GM03348 (cell line): ENCODE data around the gene RHBDL3.
A peak's percentile ranks its signal among the peaks of the same experiment; 100 is the strongest.
"Not testable (repeated sequence)": the region's sequence is repeated elsewhere in the genome, so short reads cannot be mapped to it uniquely, and the experiment has no call there.

Experiments used
- DNase-seq: peaks from one replicate; pipeline ENCODE4 v3.0.0; 2012; ENCODE audit warnings: low spot score

RHBDL3 gene

GRCh38 chr17:32289471-32290070, 23.9 kb downstream of the RHBDL3 start:
- no peak for DNase-seq

DNA sequence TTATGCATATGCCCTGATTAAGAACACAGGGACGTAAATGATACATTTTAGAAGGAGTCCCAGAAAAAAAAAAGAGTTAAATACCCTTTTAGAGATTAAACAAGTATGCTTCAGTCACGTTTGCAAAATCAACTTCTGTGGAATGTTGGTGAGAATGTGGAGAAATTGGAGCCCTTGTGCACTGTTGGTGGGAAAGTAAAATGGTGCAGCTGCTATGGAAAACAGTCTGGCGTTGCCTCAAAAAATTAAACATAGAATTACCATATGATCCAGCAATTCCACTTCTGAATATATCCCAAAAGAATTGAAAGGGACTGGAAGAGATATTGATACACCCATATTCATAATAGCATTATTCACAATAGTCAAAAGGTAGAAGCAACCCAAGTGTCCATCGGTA, 26.5 kb downstream of the RHBDL3 start:
- no peak for DNase-seq

DNA sequence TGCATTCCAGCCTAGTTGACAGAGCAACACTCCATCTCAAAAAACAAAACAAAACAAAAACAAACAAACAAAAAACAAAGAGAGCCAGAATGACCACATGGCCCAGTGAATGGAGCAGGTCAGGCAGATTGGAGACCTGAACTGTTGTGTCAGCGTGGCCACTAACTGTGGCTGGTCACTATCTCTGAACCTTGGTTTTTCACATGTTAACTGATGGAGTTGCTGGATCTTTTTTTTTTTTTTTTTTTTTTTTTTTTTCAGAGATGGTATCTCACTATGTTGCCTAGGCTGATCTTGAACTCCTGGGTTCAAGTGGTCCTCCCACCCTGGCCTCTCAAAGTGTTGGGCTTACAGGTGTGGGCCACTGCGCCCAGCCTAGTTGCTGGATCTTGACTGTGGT, 31.8 kb downstream of the RHBDL3 start:
- no peak for DNase-seq

- DNase-seq, result no peak
Measured at GRCh38 chr17:32297860-32298259, 32.2 kb downstream of the RHBDL3 start.

GRCh38 chr17:32298298-32298697, 32.7 kb downstream of the RHBDL3 start:
- DNase-seq, result no peak

DNA sequence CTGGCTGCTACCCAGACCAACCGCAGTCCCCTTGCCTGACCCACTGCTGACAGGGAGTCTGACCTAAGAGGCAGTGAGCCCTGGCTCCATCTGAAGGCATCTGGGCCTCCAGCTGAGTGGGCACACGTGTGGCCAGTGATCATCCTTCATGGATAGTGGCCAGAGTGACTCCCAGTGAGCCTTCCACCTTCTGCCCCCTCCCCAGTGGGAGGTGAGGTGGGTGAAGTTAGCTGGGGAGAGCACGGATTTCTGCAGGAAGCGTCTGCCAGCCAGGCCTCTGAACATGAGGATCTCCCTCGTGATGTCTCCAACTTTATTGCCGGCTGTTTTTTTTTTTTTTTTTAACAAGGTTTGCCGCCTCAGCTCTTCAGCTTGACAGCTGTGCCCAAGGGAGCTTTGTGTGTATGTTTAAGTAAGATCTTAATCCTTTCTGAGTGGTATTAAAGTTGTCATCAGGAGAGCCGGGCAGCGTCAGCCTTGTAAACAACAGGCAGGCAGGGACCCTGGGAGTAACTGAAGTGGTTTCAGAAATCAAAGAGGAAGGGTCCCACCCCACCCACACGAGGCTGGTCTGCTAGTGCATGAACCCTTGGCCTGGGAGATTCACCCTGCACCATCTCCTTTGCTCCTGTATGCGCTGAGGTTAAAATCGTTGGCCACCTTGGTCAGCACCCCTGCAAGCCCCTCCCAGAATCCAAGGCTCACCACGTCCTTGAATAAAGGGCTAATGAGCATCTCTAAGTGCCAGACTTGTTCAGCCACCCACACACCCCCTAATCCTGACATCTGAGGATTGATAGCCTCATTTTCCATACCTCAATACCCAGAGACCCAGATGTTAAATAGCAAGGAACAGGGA, 33.3 kb downstream of the RHBDL3 start:
- no peak for DNase-seq

GRCh38 chr17:32299580-32300164, 34.0 kb downstream of the RHBDL3 start:
- no peak for DNase-seq

GRCh38 chr17:32302037-32302436, 36.4 kb downstream of the RHBDL3 start:
- no peak for DNase-seq

GRCh38 chr17:32302860-32303649, 37.4 kb downstream of the RHBDL3 start:
- no peak for DNase-seq

DNA sequence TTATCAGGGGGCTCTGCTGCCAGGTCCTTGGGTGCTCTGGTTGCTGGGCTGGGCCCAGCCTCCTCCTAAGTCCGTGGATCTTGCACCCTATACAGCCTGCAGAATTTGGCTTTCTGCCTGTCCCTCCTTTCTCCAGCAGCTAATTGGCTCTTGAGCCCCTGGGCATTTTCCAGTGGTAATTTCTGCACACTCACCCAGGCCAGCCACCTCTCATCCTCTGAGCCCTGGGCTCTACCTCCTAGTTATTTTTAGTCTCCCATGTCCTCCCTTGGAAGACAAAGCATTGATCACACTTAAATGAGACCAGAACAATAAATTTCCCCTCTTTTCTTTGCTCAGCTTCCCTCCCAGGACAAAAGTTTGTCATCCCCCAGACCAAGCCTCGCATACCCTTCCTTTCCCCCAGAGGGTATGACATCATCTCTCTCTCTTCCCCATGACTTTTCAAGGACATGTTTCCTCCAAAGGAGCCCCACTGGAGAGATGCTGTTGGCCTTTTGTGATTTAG, 38.2 kb downstream of the RHBDL3 start:
- no peak for DNase-seq

GRCh38 chr17:32305049-32305448, 39.4 kb downstream of the RHBDL3 start:
- no peak for DNase-seq

- no peak for DNase-seq
Measured at GRCh38 chr17:32307658-32308057, 42.0 kb downstream of the RHBDL3 start.

- DNase-seq, result no peak
Measured at GRCh38 chr17:32311028-32311536, 45.5 kb downstream of the RHBDL3 start.

- DNase-seq, result no peak
Measured at GRCh38 chr17:32314636-32315035, 49.0 kb downstream of the RHBDL3 start.

DNA sequence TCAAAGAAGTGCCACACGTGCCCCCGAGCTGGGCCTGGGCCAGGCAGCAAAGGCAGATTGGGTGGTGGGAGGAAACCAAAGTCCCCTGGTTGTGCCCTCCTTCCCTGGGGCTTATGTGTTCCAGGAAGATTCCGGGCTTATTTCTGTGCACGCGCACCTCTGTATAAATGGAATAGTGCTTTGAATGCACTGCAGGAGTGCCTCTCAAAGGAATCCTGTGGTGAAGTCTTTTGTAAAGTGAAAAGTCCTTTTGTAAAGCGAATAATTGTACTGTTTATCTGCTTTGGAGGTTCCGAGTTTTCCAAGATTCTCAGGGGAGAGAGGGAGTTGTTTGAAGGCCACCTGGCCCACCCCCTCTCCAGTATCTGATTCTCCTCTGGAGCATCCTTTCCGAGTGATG, 49.5 kb downstream of the RHBDL3 start:
- DNase-seq, result no peak

DNA sequence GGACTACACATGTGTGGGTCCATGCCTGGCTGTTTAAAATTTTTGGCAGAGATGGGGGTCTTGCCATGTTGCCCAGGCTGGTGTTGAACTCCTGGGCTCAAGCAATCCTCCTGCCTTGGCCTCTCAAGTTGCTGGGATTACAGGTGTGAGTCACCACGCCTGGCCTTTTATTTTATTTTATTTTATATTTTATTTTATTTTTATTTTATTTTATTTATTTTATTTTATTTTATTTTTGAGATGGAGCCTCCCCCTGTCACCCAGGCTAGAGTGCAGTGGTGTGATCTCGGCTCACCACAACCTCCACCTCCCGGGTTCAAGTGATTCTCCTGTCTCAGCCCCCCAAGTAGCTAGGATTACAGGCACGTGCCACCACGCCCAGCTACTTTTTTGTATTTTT, 51.0 kb downstream of the RHBDL3 start:
- not testable (repeated sequence) for DNase-seq

DNA sequence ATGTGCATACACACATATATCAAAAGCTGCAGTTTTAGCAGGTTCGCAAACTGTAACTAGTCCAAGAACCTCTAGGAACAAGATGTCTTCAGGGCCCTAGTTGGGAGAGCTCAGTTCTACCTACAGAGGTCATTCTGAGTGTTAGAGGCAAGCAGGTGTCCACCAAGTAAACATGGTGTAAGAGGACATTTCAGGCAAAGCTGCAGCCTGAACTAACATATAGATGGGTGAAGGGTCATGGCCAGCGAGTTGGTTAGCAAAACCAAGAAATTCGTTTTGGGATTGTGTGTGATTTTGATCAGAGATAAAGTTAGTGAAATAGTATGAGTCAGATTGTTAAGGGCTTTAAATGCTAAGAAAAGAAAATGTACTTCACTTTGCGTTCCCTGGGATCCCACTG, 51.7 kb downstream of the RHBDL3 start:
- no peak for DNase-seq

DNA sequence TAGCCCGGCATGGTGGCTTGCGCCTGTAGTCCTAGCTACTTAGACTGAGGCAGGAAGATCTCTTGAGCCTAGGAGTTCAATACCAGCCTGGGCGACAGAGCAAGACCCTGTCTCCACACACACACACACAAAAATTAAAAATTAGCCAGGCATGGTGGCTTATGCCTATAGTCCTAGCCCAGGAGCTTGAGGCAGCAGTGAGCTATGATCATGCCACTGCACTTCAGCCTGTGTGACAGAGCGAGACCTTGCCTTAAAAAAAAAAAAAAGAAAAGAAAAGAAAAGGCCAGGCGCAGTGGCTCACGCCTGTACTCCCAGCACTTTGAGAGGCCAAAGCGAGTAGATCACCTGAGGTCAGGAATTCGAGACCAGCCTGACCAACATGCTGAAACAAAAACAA, 52.4 kb downstream of the RHBDL3 start:
- no peak for DNase-seq

DNA sequence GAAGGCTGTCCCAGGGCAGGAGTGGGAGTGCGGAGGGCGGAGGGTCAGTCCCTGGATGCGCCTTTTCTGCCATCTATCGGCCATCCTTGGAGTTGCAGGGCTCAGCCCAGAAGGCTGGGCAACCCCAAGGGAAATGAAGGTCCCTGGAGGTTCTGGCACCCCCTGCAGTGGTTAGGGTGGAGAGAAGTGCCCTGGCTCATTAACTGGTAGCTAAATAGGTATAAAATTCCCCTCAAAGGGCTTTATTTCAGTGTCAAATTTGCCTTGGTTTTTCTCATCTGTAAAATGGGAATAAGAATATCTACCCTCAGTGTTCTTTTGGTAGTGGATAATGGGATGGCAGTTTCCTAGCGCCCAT, 53.9 kb downstream of the RHBDL3 start:
- DNase-seq, result peak; percentile 90

DNA sequence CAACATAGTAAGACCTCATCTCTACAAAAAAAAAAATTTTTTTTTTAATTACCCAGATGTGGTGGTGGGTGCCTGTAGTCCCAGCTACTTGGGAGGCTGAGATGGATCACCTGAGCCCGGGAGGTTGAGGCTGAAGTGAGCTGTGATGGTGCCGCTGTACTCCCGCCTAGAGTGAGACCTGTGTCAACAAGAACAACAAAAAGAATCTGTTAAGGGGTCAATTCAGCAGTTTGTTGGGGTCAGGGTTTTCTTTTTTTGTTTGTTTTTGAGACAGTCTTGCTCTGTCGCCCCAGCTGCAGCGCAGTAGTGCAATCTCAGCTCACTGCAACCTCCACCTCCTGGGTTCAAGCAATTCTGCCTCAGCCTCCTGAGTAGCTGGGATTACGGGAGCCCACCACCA, 54.4 kb downstream of the RHBDL3 start:
- not testable (repeated sequence) for DNase-seq

DNA sequence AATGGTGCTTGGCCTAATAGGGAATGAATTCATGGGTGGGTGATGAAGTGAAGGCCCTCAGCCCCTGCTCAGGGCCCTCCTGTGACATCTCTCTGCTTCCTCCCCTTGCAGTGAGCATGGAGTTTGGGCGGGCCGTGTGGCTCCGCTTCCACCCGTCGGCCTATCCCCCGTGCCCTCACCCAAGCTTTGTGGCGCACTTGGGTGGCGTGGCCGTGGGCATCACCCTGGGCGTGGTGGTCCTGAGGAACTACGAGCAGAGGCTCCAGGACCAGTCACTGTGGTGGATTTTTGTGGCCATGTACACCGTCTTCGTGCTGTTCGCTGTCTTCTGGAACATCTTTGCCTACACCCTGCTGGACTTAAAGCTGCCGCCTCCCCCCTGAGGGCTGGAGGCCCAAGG, 55.2 kb downstream of the RHBDL3 start:
- DNase-seq, result no peak

DNA sequence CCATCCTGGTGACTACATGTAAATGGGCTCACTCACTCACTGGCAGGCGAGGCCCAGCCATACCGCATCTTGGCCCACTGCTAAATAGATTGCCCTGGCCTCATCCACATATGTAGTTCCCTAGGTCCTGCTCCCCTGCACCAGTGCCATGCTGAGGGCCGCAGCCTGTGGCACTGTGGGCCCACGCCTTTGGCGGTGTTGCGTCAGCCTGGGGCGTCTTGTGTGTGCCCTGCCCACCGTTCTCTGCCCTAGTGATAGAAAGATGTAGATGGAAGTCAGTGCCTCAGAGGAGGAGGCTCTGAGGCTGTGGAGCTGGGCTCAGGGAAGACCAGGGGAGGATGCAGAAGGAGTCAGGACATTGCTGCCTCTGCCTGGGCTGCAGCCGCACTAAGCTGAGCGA, 57.4 kb downstream of the RHBDL3 start:
- DNase-seq, result no peak
